ENCODE results near the gene SNAI3.

DNA sequence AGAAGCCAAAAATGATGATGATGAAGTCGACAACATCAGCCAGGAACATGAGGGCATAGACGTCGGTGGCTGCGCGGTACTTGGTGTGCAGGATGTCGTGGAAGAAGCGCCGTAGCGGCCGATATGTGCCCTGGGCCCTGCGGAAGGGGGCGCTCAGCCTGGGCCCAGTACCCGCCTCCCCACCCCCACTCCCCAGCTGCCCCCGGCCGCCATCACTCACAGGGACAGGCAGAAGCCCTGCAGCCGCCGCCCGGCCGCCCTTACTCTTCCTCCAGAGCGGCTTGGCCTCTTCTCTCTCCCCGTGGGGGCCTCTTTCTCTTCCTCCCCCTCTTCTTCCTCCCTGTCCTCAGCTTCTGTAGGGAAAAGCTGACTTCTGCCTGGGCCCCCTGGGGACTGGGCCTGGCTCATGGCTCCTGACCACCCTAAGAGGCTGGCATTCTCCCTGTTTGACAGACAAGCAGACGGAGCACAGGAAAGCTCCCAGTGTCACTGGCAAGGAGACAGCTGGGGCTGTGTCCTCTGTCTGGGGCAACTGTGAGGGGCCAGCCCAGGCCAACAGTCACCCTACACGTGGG lies 34.2 kb upstream of the SNAI3 start:
- TF ChIP-seq, protein P1, sequence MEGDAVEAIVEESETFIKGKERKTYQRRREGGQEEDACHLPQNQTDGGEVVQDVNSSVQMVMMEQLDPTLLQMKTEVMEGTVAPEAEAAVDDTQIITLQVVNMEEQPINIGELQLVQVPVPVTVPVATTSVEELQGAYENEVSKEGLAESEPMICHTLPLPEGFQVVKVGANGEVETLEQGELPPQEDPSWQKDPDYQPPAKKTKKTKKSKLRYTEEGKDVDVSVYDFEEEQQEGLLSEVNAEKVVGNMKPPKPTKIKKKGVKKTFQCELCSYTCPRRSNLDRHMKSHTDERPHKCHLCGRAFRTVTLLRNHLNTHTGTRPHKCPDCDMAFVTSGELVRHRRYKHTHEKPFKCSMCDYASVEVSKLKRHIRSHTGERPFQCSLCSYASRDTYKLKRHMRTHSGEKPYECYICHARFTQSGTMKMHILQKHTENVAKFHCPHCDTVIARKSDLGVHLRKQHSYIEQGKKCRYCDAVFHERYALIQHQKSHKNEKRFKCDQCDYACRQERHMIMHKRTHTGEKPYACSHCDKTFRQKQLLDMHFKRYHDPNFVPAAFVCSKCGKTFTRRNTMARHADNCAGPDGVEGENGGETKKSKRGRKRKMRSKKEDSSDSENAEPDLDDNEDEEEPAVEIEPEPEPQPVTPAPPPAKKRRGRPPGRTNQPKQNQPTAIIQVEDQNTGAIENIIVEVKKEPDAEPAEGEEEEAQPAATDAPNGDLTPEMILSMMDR (conservative IDR thresholded peaks at IDR 0.05 in 1 of 2, IDR thresholded peaks at IDR 0.05 in 1 of 2; ENCODE audit: extremely low read depth in 1 of 2, insufficient read depth in 1 of 2, low read depth in 1 of 2, low read length in 2 of 2), result no peak
- TF ChIP-seq EZH2 (IDR thresholded peaks at IDR 0.05; ENCODE audit: borderline replicate concordance, low read length), result no peak
